ENCODE data around the gene SHANK2. TPM values are rescaled to one million over a fixed set of nuclear protein-coding genes. Genes with fewer than 3 reads are reported as not detected.

Gene SHANK2
- polyA plus RNA-seq, 1 donor from 2014 or later = 13.6 TPM

GRCh38 chr11:71222318-71223080 lies 29.9 kb downstream of the SHANK2 start:
- Histone ChIP-seq H3K9ac (ENCODE audit: low read length) (no peak overlapping the region), H3K9me3 (ENCODE audit: low read length) (peaks cover 3% of the 10 kb centered on the region), H3K27me3 (ENCODE audit: insufficient read depth, low read depth, low read length) (no peaks in the 10 kb centered on the region), H4K20me1 (ENCODE audit: insufficient read depth) (no peaks in the 10 kb centered on the region), H2AFZ (ENCODE audit: low read depth, low read length) (no peak overlapping the region), H3K4me2 (ENCODE audit: low read length) (no peak overlapping the region), H3K27ac (ENCODE audit: low read length) (no peak overlapping the region), H3K9me2 (ENCODE audit: insufficient read depth, low read length) (no peaks in the 10 kb centered on the region), H3K36me3 (ENCODE audit: insufficient read depth, low read length) (no peaks in the 10 kb centered on the region), H3F3A (ENCODE audit: insufficient read depth, low read length, poor library complexity, severe bottlenecking) (no peaks in the 10 kb centered on the region), H3K79me2 (replicated peaks; ENCODE audit: insufficient read depth, low read length) (no peaks in the 10 kb centered on the region), H3K4me3 (ENCODE audit: low read length) (no peak overlapping the region)
- TF ChIP-seq MXI1 (conservative IDR thresholded peaks at IDR 0.05; ENCODE audit: poor library complexity, severe bottlenecking) (no peak), SMC3 (conservative IDR thresholded peaks at IDR 0.05; ENCODE audit: poor library complexity) (no peak), CTCF (IDR thresholded peaks at IDR 0.05; ENCODE audit: poor library complexity, severe bottlenecking) (no peak), RAD21 (conservative IDR thresholded peaks at IDR 0.05) (no peak), EP300 (conservative IDR thresholded peaks at IDR 0.05; ENCODE audit: poor library complexity, severe bottlenecking) (no peak), EZH2 (IDR thresholded peaks at IDR 0.05; ENCODE audit: borderline replicate concordance, insufficient read depth, low read length, poor library complexity, severe bottlenecking) (no peak), REST (IDR thresholded peaks at IDR 0.05; ENCODE audit: borderline replicate concordance) (no peak), POLR2AphosphoS5 (IDR thresholded peaks at IDR 0.05) (no peak), TAF1 (IDR thresholded peaks at IDR 0.05; ENCODE audit: low read depth) (no peak)

GRCh38 chr11:71221821-71222220 lies 30.6 kb downstream of the SHANK2 start:
- TF ChIP-seq CTCF (IDR thresholded peaks at IDR 0.05; ENCODE audit: poor library complexity, severe bottlenecking) (no peak), MXI1 (conservative IDR thresholded peaks at IDR 0.05; ENCODE audit: poor library complexity, severe bottlenecking) (no peak)
- Histone ChIP-seq H3K79me2 (replicated peaks; ENCODE audit: insufficient read depth, low read length) (no peaks in the 10 kb centered on the region), H3K36me3 (ENCODE audit: insufficient read depth, low read length) (no peaks in the 10 kb centered on the region)

More at GRCh38 chr11:71221821-71222220, 30.6 kb downstream of the SHANK2 start:
- Histone ChIP-seq H3K9me2 (ENCODE audit: insufficient read depth, low read length) (no peaks in the 10 kb centered on the region), H3K4me2 (ENCODE audit: low read length) (no peak overlapping the region), H3F3A (ENCODE audit: insufficient read depth, low read length, poor library complexity, severe bottlenecking) (no peaks in the 10 kb centered on the region), H3K9me3 (ENCODE audit: low read length) (no peaks in the 10 kb centered on the region), H3K27me3 (ENCODE audit: insufficient read depth, low read depth, low read length) (no peaks in the 10 kb centered on the region), H3K9ac (ENCODE audit: low read length) (no peak overlapping the region), H2AFZ (ENCODE audit: low read depth, low read length) (no peak overlapping the region), H3K27ac (ENCODE audit: low read length) (no peak overlapping the region), H4K20me1 (ENCODE audit: insufficient read depth) (no peaks in the 10 kb centered on the region), H3K4me3 (ENCODE audit: low read length) (no peak overlapping the region)
